NCI-H524 treated with DMSO at 0.1 percent for 48 hours (cell line): ENCODE measurements around the gene HLTF.

Source experiments
- DNase-seq: peaks from one replicate; lab custom pipeline; 2025; lab: John Stamatoyannopoulos, UW

The HLTF gene

DNA sequence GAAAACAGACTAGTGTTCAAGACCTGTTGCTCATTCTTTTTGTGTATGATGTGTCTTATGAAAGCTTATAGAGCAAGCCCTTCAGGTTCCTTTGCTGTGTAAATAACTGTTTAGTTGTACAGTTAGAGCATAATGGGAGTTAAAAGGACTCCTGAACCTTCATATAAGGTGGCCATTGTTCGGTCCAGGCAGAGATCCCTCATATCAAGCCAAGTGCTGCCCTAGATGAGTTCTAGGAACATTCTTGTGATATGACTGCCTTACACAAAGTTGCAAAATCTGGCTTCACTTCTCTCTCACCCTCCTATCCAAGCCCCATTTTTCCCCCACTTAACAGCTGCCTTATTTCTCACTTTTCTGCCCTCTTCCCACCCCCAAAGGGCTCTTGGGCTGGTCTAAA, 68.1 kb downstream of the HLTF start:
- no peak for DNase-seq

DNA sequence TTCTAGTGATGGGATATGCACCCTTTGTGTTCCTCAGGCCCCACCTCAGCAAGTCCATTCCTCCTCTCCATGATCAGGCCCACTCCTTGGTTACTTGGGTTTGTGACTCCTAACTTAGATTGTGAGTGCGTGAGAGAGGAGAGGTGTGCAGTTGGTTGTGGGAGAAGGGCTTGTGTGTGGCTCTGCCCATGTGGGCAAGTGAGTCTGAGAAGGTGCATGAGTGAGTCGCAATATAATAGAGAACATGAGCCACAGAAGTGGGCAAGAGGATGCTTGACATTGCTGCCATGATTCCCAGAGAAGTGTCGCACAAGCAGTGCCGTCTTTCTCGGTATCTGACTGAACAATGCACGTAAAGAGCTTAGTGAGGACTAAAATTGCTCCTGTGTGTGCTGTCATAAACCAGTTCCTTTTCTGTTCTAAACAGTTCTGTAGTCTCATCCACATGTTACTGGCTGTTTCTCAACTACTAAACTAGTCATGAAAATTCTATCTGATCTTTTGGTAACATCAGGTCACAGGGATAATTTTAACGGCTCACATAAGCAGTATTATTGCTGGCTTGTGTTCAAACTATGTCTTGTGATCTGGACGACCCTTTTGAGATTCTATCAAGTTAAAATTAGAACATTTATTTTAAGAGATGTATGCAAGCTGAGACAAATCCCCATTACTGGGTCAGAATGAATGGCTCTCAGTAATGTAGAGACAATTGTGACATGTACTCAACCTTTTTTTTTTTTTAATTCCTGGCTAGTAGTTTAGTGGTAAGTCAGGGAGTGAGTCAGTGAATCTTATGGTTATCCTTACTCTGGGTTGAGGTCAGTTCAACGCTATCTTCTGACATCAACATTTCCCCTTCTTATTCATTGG, 69.4 kb downstream of the HLTF start:
- DNase-seq: no peak

DNA sequence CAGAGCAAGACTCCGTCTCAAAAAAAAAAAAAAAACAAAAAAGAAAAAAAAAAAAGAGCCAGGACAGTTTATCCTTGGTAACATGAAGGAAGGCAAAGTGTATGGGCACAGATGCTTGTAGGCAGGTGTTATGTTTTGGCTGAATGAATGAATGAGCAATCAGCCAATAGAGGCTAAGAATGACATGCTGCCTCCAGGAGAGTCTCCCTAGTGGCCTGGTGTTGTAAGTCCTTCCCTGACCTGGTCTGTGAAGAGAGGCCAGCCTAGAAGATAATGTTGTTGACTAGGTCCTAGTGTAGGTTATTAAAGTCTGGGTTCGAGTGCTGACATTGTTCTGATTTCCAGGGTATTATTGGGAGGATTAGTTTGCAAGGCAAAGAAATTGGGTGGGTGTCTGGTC, 70.1 kb downstream of the HLTF start:
- no peak for DNase-seq

- DNase-seq: no peak
Measured at GRCh38 chr3:149015393-149015792, 70.9 kb downstream of the HLTF start.

DNA sequence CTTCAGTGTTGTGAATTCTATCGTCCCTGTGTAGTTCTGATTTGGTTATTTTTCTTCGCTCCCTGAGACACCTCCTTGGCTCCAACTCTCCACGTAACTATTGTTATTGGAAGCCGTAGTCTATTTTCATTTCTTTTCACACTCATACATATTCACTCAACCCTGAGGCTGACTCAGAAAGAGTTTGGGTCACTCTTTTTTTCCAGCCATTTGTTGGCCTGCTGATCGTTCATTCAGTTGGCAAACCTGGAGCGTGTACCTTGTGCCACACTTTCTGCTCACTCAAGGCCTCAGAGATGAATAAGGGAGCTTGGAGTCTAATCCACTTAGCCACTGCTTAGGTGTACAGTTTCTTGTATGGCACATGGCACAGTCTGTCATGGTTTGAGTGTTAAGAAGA, 72.6 kb downstream of the HLTF start:
- no peak for DNase-seq

- no peak for DNase-seq
Measured at GRCh38 chr3:149011676-149012075, 74.7 kb downstream of the HLTF start.

DNA sequence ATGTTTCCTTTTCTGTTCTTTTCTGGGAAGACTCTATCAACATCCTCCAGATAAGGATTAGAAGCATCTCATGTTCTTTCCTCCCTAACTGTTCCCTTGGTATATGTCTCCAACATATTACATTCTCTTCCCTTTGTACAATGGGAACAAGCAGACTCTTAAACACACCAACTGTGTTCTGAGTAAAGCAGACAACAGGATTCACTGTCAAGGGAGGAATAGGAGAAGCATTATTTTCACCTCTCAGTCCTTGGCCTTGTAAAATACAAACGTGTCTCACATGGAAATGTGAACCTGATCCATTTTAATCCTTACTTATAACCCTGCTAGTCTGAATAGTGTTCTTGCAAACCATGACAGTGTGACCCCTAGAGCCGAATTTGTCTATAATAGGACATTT, 75.4 kb downstream of the HLTF start:
- DNase-seq: no peak

- DNase-seq: no peak
Measured at GRCh38 chr3:149010504-149010951, 75.8 kb downstream of the HLTF start.

GRCh38 chr3:149009732-149010131, 76.6 kb downstream of the HLTF start:
- no peak for DNase-seq

DNA sequence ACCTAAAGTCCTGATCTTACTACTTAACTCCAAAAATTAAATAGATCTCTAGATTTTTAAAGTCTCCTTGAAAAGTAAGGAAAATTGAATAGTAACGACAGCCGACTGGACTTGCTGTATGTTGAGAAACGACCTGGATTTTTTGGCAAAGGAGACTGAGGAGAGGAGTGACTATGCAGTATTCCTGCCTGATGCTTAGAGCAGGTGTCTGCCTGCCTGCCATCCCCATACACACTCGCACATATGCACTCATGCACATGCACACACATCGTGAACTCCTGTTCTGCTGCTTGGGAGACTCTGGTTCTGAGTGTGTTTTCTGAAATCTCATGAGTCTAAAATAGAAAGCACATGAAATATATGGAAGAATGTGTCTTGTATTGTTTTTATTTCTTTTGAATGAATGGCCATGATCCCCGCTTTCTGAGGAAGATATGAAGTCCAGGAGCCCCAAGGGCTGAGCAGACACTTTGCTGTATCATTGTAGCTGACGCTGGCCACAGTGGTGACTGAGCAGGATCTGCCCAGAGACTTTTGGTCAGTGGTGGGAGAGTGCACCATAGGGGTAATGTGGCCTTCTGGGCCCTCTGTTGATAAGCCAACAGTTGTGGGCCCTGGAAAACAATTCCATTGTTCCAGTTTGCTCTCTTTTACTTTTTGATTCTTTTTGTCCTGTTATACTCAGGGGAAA, 78.6 kb downstream of the HLTF start:
- DNase-seq: no peak

DNA sequence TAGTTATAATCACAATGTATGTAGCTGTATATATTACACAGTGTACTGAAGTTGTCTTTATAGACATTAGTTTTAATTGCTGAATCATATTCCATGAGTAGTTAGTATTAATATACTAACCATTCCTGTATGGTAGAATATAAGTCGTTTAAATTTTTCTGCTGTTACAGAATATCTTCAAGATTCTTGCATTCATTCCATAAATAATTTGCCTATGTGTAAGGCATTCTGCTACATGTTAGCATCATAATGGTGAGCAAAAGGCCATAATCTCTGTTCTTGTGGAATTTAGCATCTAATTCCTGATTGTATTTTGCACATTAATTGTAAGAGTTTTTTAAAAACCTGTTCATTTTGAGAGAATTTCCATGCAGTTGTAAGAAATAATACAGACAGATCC, 80.9 kb downstream of the HLTF start:
- DNase-seq: no peak

DNA sequence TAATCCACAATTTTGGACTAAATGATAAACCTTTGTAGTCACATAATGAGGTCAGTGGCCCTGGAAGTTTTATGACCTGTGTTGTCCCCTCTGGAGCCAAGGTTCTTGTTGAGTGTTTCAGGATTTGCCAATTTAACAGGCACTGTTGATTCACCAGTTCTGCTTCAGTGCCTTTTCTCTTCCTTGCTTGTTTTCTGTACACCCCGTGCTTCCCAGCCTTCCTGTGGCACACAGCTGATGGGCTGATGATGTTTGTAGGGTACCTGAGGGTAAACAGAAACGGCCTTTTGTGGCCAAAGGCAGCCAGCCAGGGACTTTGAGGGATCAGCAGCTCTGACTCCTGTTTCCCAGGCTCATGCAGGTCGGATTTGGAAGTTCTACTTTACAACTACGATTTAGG, 81.7 kb downstream of the HLTF start:
- no peak for DNase-seq

GRCh38 chr3:149003653-149004305, 82.6 kb downstream of the HLTF start:
- DNase-seq: no peak

DNA sequence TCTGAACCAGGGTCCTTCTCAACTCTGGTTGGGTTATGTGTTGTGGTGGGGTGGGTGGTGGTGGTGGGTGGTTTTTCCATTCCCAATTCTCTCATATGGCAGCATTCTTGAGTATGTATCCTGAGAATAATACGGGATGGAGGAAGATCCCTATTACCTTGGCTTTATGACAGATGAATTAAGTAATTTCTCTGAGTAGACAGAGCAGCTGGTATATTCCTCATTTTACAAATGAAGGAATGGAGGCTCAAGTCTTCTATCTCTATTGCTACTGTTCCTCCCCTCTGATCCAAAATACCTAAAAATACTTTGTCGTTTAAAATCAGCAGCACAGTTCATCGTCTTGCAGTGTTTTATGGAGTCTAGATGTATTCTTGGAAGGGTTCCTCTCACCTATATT, 84.6 kb downstream of the HLTF start:
- no peak for DNase-seq

GRCh38 chr3:149000206-149000745, 86.1 kb downstream of the HLTF start:
- no peak for DNase-seq

DNA sequence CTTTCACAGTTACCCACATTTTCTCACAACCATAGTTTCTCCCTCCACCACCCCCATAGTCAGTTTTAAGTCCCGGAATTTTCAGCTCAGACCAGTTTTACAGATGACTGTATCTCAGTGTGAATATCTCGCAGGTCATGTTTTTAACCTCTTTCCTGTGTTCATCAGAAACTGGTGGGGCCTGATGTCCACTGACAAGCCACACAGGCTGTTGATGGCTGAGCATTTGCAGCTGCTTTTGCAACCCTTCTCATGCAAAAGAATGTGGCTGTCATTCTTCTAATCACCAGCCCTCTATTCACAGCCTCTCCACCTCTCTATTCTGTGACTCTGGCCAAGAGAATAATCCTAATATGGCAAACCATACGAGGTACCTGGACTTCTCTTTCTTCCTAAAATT, 86.5 kb downstream of the HLTF start:
- DNase-seq: no peak

- no peak for DNase-seq
Measured at GRCh38 chr3:148998715-148999423, 87.5 kb downstream of the HLTF start.

DNA sequence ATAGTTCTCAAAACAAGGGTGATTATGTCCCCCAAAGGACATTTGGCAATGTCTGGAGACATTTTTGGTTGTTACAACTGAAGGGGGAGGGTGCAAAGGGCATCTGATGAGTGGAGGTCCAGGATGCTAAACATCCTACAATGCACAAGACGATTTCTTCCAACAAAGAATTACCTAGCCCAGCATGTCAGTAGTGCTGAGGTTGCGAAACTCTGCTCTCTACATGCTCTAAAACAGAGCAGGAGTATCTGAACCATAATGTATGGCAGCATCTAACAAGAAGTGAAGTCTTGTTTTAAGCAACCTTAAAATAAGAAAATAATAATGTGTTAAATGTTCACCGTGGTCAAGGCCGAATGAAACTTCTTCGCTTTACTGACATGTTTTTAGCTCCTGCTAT, 88.0 kb downstream of the HLTF start:
- no peak for DNase-seq

GRCh38 chr3:148997623-148998022, 88.7 kb downstream of the HLTF start:
- no peak for DNase-seq

DNA sequence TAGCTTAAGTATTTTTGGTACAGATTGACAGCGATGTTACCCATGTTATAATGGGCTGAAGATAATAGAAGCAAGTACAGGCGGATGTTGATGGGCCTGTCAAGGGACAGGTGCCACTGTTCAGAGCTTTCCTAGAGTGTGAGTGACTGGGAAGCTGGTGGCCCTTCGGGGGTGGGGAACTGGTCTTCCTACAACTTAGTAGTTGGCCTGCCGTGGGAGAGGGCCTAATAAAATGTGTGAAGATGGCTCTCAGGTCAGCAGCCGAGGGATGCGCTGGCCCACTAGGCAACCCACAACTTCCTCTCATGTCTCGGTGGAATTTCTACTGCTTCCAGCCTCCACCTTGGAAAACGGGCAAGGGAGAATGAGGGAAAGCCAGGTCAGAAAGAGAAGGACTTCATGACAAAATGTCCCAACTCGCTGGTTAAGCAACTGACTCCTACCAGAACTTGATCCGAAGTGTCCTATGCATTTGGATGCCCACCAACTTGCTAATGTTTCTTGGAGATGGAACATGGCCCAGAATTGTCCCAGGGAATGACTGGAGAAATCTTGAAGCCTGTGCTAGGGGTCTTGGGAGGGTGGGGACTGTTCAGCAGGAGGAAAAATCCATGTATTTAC, 93.6 kb downstream of the HLTF start:
- no peak for DNase-seq

DNA sequence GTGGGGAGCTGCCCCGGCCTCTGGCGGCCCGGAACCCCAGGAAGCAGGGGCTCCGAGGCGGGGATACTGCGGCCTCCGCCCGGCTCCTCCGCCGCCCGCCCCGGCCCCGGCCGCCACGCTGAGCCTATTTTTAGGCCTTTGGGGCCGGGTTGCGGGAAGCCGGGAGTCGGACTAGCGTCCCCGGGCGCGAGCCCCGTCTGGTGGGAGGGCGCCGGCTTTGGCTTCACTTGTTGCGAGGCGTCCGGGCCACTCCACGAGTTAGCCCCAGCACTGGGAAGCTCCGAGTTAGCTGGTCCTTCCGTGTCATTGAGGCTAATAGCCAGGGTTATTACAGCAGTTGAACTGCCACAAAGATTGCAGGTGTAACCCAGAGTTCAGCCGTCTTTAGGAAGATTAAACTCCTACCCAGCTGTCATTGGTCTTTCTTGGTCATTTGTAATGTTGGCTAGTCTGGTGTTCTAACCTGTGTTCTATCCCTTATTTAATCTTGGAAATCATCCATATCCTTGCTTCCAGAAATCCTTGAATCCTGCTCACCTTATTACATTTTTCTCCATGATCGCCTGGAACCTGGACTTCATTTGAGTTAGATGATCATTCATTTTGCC, 94.2 kb downstream of the HLTF start:
- peak; percentile 11 for DNase-seq
